Cardiac fibroblast (primary cell): Measurements from ENCODE around the gene RSPH4A.
"Not testable (repeated sequence)": the region's sequence is repeated elsewhere in the genome, so short reads cannot be mapped to it uniquely, and the experiment has no call there.

Experiments used
- DNase-seq, 2 donors: peaks; one replicate each; pipeline versions ENCODE4 v3.0.0 to v3.0.0-alpha.2; 2010; ENCODE audit warnings: low read depth in 2 of 2
- H3K4me3 ChIP-seq, 2 donors: replicated peaks in 1 of 2; 1 replicate in 1 of 2; 2 replicates in 1 of 2; pipeline ENCODE4 v1.5.1; 2011; ENCODE audit warnings: low read depth in 2 of 2, low read length in 2 of 2, mild to moderate bottlenecking in 2 of 2, moderate library complexity in 1 of 2
- CTCF ChIP-seq: IDR thresholded peaks from one replicate; pipeline ENCODE4 v1.5.1; 2011; ENCODE audit warnings: low read depth, mild to moderate bottlenecking, low read length, inconsistent platforms

RSPH4A gene

GRCh38 chr6:116661594-116661993, 45.3 kb downstream of the RSPH4A start:
- no peak overlapping the region for H3K4me3 ChIP-seq
- TF ChIP-seq CTCF: no peak
- DNase-seq: no peak

- DNase-seq: no peak
- no peak for TF ChIP-seq CTCF
- no peak overlapping the region for H3K4me3 ChIP-seq
Observed at GRCh38 chr6:116662202-116662601, 45.9 kb downstream of the RSPH4A start.

- H3K4me3 ChIP-seq: no peak overlapping the region
- no peak for TF ChIP-seq CTCF
- DNase-seq: no peak
Observed at GRCh38 chr6:116663308-116663707, 47.0 kb downstream of the RSPH4A start.

GRCh38 chr6:116664169-116664568, 47.9 kb downstream of the RSPH4A start:
- H3K4me3 ChIP-seq, DNase-seq: not testable (repeated sequence)

GRCh38 chr6:116665464-116665863, 49.2 kb downstream of the RSPH4A start:
- H3K4me3 ChIP-seq: no peak overlapping the region
- no peak for TF ChIP-seq CTCF
- DNase-seq: no peak

GRCh38 chr6:116666869-116667268, 50.6 kb downstream of the RSPH4A start:
- no peak overlapping the region for H3K4me3 ChIP-seq

GRCh38 chr6:116667623-116668022, 51.3 kb downstream of the RSPH4A start:
- peak overlapping the region; percentile 63 to 79 for H3K4me3 ChIP-seq
- TF ChIP-seq CTCF: no peak
- DNase-seq: no peak

More at GRCh38 chr6:116666869-116667268, 50.6 kb downstream of the RSPH4A start:
- no peak for DNase-seq
- TF ChIP-seq CTCF: no peak

- no peak overlapping the region for H3K4me3 ChIP-seq
- TF ChIP-seq CTCF: no peak
Observed at GRCh38 chr6:116672306-116672705, 56.0 kb downstream of the RSPH4A start.

More at GRCh38 chr6:116672306-116672705, 56.0 kb downstream of the RSPH4A start:
- no peak for DNase-seq
